DND-41 (cell line): Measurements from ENCODE around the gene ELK4.

Experiments
- CTCF ChIP-seq: IDR thresholded peaks from 2 replicates; pipeline ENCODE4 v1.5.1; 2012; ENCODE audit warnings: borderline replicate concordance, low read length, moderate library complexity, mild to moderate bottlenecking; ENCODE audit not compliant: poor library complexity, severe bottlenecking; ENCODE audit errors: extremely low read depth
- EZH2 ChIP-seq: IDR thresholded peaks from 3 replicates; pipeline ENCODE4 v1.6.1; 2012; ENCODE audit warnings: borderline replicate concordance, low read depth, mild to moderate bottlenecking, moderate library complexity, low read length, inconsistent platforms; ENCODE audit not compliant: severe bottlenecking

DNA sequence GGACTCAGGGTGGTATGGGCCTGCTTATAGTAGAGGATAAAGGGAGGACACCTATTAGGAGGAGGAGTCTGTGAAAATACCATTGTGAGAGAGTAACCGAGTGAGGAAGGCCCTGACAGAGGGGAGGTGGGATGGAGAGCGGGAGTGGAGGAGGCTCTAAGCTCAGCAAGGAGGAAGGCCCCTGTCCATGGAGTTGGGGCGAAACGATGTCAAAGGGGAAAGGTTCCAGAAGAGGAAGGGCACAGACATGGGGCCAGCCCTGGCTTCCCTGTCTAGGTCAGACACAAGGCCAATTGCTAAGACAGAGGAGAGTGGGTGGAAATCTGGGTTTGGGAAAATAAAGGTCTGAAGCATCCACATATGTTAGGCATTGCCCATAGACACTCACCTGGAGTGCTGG lies 44.2 kb downstream of the ELK4 start:
- no peak for TF ChIP-seq CTCF
- TF ChIP-seq EZH2 = no peak
